Jurkat, Clone E6-1 (cell line): ENCODE data around the gene QSOX1.

Source experiments
- DNase-seq: peaks from one replicate; pipeline ENCODE4 v3.0.0-alpha.2; 2011; ENCODE audit warnings: low read depth, low spot score
- H3K4me3 ChIP-seq: 2 replicates; pipeline ENCODE4 v1.5.1; 2011; ENCODE audit warnings: mild to moderate bottlenecking, low read length, control low read depth, moderate library complexity

The QSOX1 gene

GRCh38 chr1:180241716-180242544, 87.3 kb downstream of the QSOX1 start:
- DNase-seq, result no peak

DNA sequence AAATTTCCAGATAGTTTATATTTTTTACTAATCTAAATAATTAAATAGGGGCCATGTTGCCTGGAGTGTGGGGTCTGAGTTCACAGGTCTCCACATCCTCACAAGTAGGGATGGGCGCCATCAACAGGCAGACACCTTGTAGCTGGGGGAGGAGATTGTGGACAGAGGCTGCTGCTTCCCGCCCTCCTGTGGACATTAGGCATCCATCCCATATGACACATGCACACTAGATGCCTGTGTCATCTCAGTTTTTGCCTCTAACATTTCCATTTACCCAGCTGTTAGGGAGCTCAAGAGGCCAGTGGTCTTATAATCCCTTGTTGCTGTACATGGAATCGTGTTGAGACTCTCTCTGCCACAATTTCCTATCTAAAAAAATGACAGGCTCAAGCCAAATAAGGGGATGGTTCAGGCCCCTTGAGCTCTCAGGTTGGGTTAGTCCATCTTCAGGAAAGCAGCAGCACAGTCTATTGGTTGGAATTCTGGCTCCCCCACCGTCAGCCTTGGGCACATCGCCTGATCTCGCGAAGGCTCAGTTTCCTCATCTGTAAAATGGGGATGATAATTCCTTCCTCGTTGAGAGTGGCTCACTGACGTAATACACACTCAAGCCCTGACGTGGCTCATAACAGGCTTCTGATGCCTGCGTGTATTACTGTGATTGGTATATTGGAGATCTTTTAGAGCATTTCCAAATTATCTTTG, 89.0 kb downstream of the QSOX1 start:
- DNase-seq, result no peak
- no peak overlapping the region for H3K4me3 ChIP-seq

More at GRCh38 chr1:180241716-180242544, 87.3 kb downstream of the QSOX1 start:
- no peak overlapping the region for H3K4me3 ChIP-seq

- H3K4me3 ChIP-seq, result no peak overlapping the region
- DNase-seq, result no peak
Observed at GRCh38 chr1:180244840-180245239, 90.2 kb downstream of the QSOX1 start.

- no peak overlapping the region for H3K4me3 ChIP-seq
- DNase-seq, result no peak
Observed at GRCh38 chr1:180246579-180246978, 91.9 kb downstream of the QSOX1 start.

GRCh38 chr1:180247061-180247460, 92.4 kb downstream of the QSOX1 start:
- no peak for DNase-seq
- H3K4me3 ChIP-seq, result no peak overlapping the region

DNA sequence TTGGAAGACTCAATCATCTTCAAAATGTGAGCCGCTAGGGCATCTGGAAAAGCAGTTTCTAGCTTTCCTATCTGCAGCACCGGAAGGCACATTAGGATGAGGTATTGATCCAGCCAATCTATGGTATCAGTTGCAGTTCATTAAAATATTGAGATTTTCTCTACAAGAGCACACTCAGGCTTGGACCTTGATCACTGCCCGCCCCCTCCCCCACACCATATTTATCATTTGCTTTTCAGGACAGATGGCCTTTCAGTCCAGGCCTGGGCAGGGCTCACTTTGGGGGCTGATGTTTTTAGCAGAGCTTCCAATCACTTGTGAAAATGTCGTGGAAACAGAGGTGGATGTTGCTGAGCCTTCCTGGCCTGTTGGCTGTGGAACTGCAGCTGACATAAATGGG, 92.9 kb downstream of the QSOX1 start:
- H3K4me3 ChIP-seq, result no peak overlapping the region
- DNase-seq, result no peak

DNA sequence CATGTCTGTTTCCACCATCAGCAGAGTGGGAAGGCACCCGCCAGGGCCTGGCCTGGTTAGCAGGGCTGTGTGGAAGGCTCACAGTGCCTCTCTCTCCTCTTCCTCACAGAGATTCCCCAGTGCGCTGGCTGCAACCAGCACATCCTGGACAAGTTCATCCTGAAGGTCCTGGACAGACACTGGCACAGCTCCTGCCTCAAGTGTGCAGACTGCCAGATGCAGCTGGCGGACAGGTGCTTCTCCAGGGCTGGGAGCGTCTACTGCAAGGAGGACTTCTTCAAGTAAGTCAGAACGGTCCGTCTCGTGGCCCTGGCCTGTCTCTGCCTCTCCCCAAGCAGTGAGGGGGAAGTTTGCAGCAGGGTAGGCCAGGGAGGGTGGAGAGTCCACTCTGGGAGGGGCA, 93.5 kb downstream of the QSOX1 start:
- H3K4me3 ChIP-seq, result no peak overlapping the region
- no peak for DNase-seq

DNA sequence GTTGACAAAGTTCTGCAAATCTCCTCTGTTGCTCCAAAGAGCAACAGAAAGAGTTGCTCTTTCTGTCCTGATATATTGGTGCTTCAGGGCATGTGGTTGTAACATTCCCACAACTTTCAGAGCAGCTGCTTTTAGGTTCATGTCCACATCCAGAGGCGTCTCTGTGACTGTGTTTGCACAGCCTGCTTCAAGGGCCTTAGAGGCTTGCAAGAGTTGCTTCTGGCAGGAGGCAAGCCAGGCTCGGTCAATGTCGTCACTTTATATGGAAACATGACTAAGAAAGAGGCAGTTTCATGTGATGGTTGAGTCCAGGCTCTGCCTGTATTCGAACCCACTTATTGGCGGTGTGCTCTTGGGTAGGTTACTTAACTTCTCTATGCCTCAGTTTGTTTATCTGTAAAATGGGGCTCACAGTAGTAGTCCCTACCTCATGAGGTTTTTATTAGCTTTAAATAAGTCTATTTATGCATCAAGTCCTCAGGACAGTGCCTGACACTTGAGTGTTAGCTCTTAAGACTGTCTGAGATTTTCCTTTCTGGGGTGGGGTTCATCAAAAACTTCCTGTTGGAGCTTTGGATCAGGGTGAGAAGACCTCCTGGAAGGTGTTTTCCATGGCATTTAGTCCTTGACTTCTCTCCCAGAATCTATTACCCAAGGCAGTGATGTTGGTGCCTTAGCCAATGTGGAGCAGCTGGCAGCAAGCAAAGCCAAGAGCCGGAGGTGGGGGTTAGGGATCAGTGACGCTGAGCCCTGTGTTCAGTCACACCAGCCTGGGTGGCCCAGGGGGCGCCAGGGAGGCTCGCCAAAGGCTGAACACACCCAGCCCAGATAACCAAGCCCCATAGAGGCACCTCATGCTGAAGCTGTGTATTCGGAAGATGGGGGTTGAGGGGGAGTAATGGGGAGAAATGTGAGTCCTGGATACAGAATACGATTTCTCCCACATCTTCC, 94.3 kb downstream of the QSOX1 start:
- no peak overlapping the region for H3K4me3 ChIP-seq
- DNase-seq, result no peak

DNA sequence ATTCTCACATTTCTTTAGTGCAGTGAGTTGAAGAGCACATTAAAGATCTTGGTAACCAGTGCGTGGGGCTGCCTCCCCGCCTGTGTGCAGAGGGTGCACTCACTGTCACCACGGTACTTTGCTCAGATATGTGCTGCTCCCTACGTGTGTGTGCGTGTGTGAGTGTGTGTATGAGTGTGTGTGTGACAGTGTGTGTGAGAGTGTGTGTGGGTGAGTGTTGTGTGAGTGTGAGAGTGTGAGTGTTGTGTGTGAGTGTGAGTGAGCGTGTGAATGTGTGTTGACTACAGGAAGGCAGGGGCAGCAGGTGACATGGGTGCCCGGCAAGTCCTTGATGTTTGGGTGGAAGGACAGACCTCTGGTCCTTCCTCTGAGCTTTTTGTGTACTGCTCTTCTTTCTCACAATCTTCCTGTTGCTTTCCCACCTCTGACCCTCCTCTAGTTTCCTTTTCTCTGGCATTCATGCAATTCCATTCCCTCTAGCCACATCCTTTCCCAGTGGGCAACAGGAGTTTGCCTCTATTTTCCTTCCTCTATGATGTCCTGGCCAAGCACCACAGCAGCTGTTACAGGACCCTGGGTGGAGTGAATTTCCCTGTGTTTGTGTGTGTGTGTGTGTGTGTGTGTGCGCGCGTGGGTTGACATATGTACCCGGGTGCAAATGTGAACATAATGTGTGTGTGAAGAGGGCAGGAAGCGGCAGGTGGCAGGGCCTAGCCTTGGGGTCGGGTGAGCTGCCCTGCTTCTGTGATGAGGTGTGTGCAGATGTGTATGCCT, 95.2 kb downstream of the QSOX1 start:
- DNase-seq, result peak; percentile 37
- no peak overlapping the region for H3K4me3 ChIP-seq

- no peak for DNase-seq
- H3K4me3 ChIP-seq, result no peak overlapping the region
Observed at GRCh38 chr1:180250499-180250770, 95.8 kb downstream of the QSOX1 start.

DNA sequence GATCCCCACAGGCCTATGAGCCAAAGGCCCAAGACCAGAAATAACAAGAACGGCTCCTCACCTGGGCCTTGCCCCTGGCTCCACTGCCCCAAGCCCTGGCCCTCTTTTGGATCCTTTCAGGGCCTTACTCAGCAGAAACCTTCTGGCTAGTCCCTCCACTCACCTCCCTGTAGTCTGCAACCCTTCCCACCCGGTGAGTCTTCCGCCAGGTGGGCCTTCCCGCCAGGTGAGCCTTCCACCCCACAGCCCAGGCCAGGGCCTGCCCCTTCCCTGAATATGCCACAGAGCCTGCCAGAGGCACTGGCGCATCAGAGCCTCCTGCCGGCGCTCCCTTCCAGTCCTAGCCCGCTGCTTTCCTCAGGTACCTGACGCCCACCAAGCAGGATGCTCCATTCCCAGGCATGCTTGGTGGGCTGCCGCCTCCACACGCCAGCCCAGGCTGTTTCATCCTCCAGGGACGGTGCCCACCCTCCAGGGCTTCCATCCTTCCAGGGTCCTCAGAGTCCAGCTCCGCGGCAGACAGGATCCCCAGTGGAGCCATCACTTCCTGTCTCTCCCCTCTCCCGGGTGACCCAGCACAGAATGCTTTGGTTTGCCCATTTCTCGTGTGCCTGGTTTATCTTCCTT, 96.3 kb downstream of the QSOX1 start:
- DNase-seq, result no peak
- H3K4me3 ChIP-seq, result no peak overlapping the region

DNA sequence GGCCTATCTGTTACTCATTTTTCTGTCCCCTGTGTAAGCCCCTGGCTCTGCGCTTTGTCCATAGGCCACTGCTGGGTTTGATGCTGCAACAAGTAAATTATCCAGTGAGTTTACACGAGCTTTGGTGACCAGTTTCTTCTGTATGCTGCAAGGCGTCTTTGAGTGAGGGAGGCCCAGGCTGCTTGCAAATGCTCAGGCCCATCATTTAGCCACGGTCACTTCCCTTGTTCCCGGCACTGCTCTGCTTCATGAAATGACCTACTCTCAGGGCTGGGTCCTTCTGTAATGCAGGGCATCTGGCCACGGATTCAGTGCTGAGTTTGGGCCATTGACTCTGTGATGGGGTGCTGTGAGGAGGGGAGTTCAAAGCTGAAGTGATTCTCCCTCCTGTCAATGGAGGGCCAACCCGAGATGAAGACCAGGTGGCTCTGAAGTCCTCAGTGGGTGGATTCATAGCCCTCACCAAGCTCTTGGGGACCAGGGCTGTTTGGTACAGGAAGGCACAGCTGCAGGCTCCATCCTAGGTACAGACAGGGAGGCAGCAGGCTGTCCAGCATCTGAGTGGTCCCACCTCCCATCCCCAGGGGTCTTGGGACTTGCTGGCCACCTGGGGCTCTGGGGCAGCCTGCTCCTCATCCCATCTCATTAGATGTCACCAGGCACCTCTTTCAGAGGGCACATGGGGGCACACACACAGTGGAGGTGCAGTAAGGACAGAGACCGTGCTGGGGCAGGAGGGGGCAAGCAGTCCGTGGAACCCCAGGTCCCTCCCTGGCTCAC, 97.0 kb downstream of the QSOX1 start:
- no peak overlapping the region for H3K4me3 ChIP-seq
- no peak for DNase-seq

DNA sequence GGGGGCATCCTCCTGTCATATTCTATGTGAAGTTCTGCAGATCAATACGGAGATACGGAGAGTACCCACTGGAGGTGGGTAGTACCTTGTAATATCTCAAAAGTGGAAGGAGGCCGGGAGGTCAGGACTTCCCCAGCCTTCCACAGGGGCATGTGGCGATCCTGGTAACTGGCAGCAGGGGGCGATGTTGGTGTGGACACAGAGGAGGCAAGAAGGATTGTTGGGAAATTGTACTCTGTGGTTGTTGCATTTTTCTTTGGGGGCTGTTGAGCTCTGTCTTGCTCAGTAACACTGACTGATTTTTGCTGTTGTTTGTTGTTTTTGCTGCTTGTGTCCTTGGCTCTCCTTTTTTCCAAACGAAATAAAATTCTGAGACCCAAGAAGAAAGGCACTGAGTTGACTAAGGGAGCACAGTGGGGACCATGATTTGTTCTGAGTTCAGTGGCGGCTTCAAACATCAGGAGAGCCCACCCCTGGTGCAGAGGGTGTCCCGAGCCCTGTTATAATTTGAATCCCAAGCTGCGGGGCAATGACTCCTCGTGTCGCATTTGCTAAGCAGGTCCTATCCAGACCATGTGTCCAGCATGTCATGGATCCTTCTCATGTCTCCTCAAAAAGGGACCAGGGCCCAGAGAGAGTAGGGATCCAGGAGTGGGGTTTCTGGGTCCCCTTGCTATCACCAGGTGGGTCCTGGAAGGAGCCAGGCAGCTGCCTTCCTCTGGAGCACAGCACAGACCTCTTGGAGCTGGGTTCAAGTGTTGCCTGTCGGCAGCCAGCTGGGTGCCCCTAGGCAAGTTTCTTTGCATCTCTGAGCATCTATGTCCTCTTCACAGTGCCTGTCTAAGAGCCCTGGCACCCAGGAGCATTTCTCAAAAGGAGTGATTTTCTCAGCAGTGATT, 98.2 kb downstream of the QSOX1 start:
- DNase-seq, result peak; percentile 63

More for the DNA sequence above, 98.2 kb downstream of the QSOX1 start:
- H3K4me3 ChIP-seq, result no peak overlapping the region
